ENCODE data around the gene GORASP2. TPM values are rescaled to one million over a fixed set of nuclear protein-coding genes. Genes with fewer than 3 reads are reported as not detected.
"Not testable (repeated sequence)": the region's sequence is repeated elsewhere in the genome, so short reads cannot be mapped to it uniquely, and the experiment has no call there.

The GORASP2 gene
- total RNA-seq, 1 experiment from 2014 or later = 143 TPM

DNA sequence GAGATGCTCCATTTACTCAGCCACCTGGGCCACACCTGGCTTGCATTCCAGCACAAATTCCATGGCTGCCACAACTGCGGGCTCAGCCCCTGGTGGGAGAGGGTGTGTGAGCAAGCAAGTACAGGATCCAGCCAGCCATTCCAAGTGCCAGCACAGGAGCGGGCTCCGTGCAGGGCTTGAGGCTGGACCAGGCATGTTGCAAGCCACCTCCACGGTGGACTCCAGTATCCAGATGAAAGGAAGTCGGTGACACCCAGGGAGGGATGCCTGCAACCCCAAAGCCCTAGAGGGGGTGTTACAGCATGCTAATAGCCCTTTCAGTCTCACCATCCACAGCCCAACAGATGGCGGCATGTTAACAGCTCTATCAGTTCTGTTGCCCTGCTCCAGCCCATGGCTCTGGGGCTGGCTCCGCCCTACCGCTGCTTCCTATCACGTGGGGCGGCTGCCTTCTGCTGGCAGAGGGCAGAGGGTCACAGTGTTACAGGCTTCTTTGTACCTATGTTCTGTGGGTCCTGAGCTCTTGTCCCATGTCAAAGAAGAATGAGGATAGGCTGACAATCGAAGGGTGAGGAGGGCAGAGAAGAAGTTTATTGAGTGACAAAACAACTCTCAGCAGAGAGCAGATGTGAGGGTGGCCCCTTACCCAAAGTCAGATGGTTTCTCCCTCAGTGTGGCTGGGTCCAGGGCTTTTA is 11.7 kb upstream of the GORASP2 start:
- H3K27me3 Mint-ChIP-seq (ENCODE audit: insufficient read depth, unreplicated experiment) = peaks cover 2% of the 10 kb centered on the region
- H3K9me3 Mint-ChIP-seq (ENCODE audit: unreplicated experiment) = peaks cover 43% of the 10 kb centered on the region
- H3K4me3 Mint-ChIP-seq (ENCODE audit: unreplicated experiment) = no peak overlapping the region
- intact Hi-C loops (cut with micrococcal nuclease; ENCODE audit: unreplicated experiment) = no loop called here
- BruUV-seq (replicated peaks) = no TSS peak
- TF ChIP-seq, protein P1, sequence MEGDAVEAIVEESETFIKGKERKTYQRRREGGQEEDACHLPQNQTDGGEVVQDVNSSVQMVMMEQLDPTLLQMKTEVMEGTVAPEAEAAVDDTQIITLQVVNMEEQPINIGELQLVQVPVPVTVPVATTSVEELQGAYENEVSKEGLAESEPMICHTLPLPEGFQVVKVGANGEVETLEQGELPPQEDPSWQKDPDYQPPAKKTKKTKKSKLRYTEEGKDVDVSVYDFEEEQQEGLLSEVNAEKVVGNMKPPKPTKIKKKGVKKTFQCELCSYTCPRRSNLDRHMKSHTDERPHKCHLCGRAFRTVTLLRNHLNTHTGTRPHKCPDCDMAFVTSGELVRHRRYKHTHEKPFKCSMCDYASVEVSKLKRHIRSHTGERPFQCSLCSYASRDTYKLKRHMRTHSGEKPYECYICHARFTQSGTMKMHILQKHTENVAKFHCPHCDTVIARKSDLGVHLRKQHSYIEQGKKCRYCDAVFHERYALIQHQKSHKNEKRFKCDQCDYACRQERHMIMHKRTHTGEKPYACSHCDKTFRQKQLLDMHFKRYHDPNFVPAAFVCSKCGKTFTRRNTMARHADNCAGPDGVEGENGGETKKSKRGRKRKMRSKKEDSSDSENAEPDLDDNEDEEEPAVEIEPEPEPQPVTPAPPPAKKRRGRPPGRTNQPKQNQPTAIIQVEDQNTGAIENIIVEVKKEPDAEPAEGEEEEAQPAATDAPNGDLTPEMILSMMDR (IDR thresholded peaks at IDR 0.05; ENCODE audit: insufficient read depth in 1 of 2, low read depth in 1 of 2, low read length in 1 of 2, severe bottlenecking in 1 of 2, unreplicated experiment in 1 of 2) = no peak
- H3K27ac Mint-ChIP-seq (ENCODE audit: unreplicated experiment) = no peak overlapping the region
- no peaks in the 10 kb centered on the region for H3K4me1 Mint-ChIP-seq (ENCODE audit: low read depth, unreplicated experiment)
- ChIA-PET POLR2A (interaction anchor here (0.8 kb wide), 1 partner anchor 12 kb away, joined by 3 read pairs; the partner anchor contains the start of gene GORASP2), CTCF (interaction anchor here (1.0 kb wide), 1 partner anchor 12 kb away, joined by 3 read pairs; the partner anchor contains the start of gene GORASP2)
- no peaks in the 10 kb centered on the region for H3K36me3 ChIP-seq (ENCODE audit: control insufficient read depth, insufficient read depth, low read length)
- DNase-seq = no peak
- H3K36me3 Mint-ChIP-seq (ENCODE audit: insufficient read depth, unreplicated experiment) = no peaks in the 10 kb centered on the region
- no peak overlapping the region for H3K4me3 ChIP-seq (ENCODE audit: low read depth, low read length)
- H3K27me3 ChIP-seq (replicated peaks; ENCODE audit: control insufficient read depth, insufficient read depth, low read length) = no peaks in the 10 kb centered on the region
- H3K4me1 ChIP-seq = no peaks in the 10 kb centered on the region
- peaks cover 21% of the 10 kb centered on the region for H3K9me3 ChIP-seq

DNA sequence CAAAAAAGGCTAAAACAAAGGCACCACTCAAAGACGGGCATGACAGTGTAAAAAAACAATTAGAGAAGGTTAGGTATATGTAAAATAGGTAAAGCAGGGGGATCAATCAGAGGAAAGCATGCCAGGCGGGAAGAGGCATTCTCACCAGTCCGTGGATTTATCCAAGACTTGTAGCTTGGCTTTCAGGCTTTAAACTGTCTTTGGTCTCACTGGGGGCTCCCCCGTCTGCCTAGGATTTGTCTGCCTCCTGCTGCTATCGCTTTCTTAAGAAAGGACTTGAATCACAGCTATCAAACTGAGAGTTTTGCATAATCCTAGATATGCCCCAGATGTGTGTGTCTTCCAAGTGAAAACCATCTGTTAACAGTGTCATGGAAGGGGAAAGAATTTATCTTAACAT is 11.1 kb upstream of the GORASP2 start:
- Histone ChIP-seq H3K36me3 (ENCODE audit: control insufficient read depth, insufficient read depth, low read length) (no peaks in the 10 kb centered on the region), H3K4me3 (ENCODE audit: low read depth, low read length) (no peak overlapping the region), H3K9me3 (peaks cover 21% of the 10 kb centered on the region), H3K4me1 (no peaks in the 10 kb centered on the region), H3K27me3 (replicated peaks; ENCODE audit: control insufficient read depth, insufficient read depth, low read length) (no peaks in the 10 kb centered on the region)
- H3K4me1 Mint-ChIP-seq (ENCODE audit: low read depth, unreplicated experiment) = no peaks in the 10 kb centered on the region
- DNase-seq = no peak
- peaks cover 1% of the 10 kb centered on the region for H3K27me3 Mint-ChIP-seq (ENCODE audit: insufficient read depth, unreplicated experiment)
- intact Hi-C loops (cut with micrococcal nuclease; ENCODE audit: unreplicated experiment) = no loop called here
- CTCF ChIA-PET = interaction anchor here (1.0 kb wide), 1 partner anchor 11 kb away, joined by 3 read pairs; the partner anchor contains the start of gene GORASP2
- no peaks in the 10 kb centered on the region for H3K36me3 Mint-ChIP-seq (ENCODE audit: insufficient read depth, unreplicated experiment)
- H3K4me3 Mint-ChIP-seq (ENCODE audit: unreplicated experiment) = no peak overlapping the region
- POLR2A ChIA-PET = interaction anchor here (0.8 kb wide), 1 partner anchor 11 kb away, joined by 3 read pairs; the partner anchor contains the start of gene GORASP2
- BruUV-seq (replicated peaks) = no TSS peak
- no peak overlapping the region for H3K27ac Mint-ChIP-seq (ENCODE audit: unreplicated experiment)
- TF ChIP-seq, protein P1 (IDR thresholded peaks at IDR 0.05; ENCODE audit: insufficient read depth in 1 of 2, low read depth in 1 of 2, low read length in 1 of 2, severe bottlenecking in 1 of 2, unreplicated experiment in 1 of 2) = no peak
- H3K9me3 Mint-ChIP-seq (ENCODE audit: unreplicated experiment) = peaks cover 37% of the 10 kb centered on the region

DNA sequence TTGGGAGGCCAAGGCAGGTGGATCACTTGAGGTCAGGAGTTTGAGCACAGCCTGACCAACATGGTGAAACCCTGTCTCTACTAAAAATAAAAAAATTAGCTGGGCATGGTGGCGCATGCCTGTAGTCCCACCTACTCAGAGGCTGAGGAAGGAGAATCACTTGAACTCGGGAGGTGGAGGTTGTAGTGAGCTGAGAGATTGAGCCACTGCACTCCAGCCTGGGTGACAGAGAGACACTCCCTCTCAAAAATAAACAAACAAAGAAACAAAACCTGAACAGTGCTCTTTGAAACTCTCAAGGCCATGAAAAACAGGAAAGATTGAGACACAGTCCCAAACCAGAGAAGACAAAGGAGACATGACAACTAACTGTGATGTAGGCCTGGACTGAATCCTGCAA is 7.2 kb upstream of the GORASP2 start:
- intact Hi-C loops (cut with micrococcal nuclease; ENCODE audit: unreplicated experiment); BruUV-seq (replicated peaks); POLR2A ChIA-PET: not testable (repeated sequence)

More for the DNA sequence above, 7.2 kb upstream of the GORASP2 start:
- H3K27me3 ChIP-seq (replicated peaks; ENCODE audit: control insufficient read depth, insufficient read depth, low read length); H3K4me3 ChIP-seq (ENCODE audit: low read depth, low read length); H3K27ac Mint-ChIP-seq (ENCODE audit: unreplicated experiment); H3K27me3 Mint-ChIP-seq (ENCODE audit: insufficient read depth, unreplicated experiment); H3K4me3 Mint-ChIP-seq (ENCODE audit: unreplicated experiment); H3K4me1 ChIP-seq; H3K36me3 Mint-ChIP-seq (ENCODE audit: insufficient read depth, unreplicated experiment); DNase-seq; CTCF ChIA-PET; H3K36me3 ChIP-seq (ENCODE audit: control insufficient read depth, insufficient read depth, low read length); H3K4me1 Mint-ChIP-seq (ENCODE audit: low read depth, unreplicated experiment): not testable (repeated sequence)
- peaks cover 32% of the 10 kb centered on the region for H3K9me3 Mint-ChIP-seq (ENCODE audit: unreplicated experiment)
- H3K9me3 ChIP-seq = peaks cover 28% of the 10 kb centered on the region

All from Caco-2 (cell line).